ENCODE results near the gene SPPL2B. TPM values are rescaled to one million over a fixed set of nuclear protein-coding genes. Genes with fewer than 3 reads are reported as not detected.

SPPL2B gene
- total and polyA plus RNA-seq, 9 of the 15 experiments (the other 6 are each of a cell fraction or from before 2014, with no cell fraction given), result 0.20 to 81.2 (median 15.1) TPM

- TF ChIP-seq CHD7 (IDR thresholded peaks at IDR 0.05; ENCODE audit: low read depth, low read length) (no peak), KLF13 (tag; IDR thresholded peaks at IDR 0.05; ENCODE audit: borderline replicate concordance, low read depth) (peak; percentile 95), CBX1 (IDR thresholded peaks at IDR 0.05; ENCODE audit: low read depth) (0 out of 2 replicates have a peak, but pooled peaks have one; percentile 26), DACH1 (IDR thresholded peaks at IDR 0.05; ENCODE audit: partially characterized antibody) (no peak), ZBTB17 (CRISPR knock-in tag; IDR thresholded peaks at IDR 0.05) (no peak), BCLAF1 (IDR thresholded peaks at IDR 0.05; ENCODE audit: borderline replicate concordance in 1 of 2, control insufficient read depth in 1 of 2, low read depth in 2 of 2, low read length in 1 of 2) (no peak), HINFP (tag; conservative IDR thresholded peaks at IDR 0.05; ENCODE audit: low read depth) (no peak)
These were observed at the start of gene SPPL2B, which contains the start of gene LSM7 (continued) for GRCh38 chr19:2328401-2329148.

Data from K562 (cell line).